ENCODE results near the gene NT5C3B.
"Not testable (repeated sequence)": the region's sequence is repeated elsewhere in the genome, so short reads cannot be mapped to it uniquely, and the experiment has no call there.

Gene NT5C3B

GRCh38 chr17:41776262-41776900 is 59.7 kb downstream of the NT5C3B start:
- H3K4me1 ChIP-seq (ENCODE audit: control insufficient read depth in 1 of 2, insufficient read depth in 2 of 2, low read length in 2 of 2) = peaks cover 12 to 50% of the 10 kb centered on the region in 2 donors
- H3K27me3 ChIP-seq (ENCODE audit: low read depth, low read length); H3K9me3 ChIP-seq (ENCODE audit: control insufficient read depth in 1 of 2, low read length in 2 of 2); H3K27ac ChIP-seq (ENCODE audit: low read length); H3K4me3 ChIP-seq (ENCODE audit: low read depth in 1 of 2, low read length in 2 of 2); H3K36me3 ChIP-seq (ENCODE audit: control insufficient read depth in 1 of 2, insufficient read depth in 2 of 2, low read length in 2 of 2): not testable (repeated sequence)

- no peaks in the 10 kb centered on the region for H3K9me3 ChIP-seq (ENCODE audit: control insufficient read depth in 1 of 2, low read length in 2 of 2)
- peaks cover 6 to 9% of the 10 kb centered on the region in 2 donors for H3K36me3 ChIP-seq (ENCODE audit: control insufficient read depth in 1 of 2, insufficient read depth in 2 of 2, low read length in 2 of 2)
- peak overlapping the region; percentile 61 for H3K27ac ChIP-seq (ENCODE audit: low read length)
- peaks cover 12 to 50% of the 10 kb centered on the region in 2 donors for H3K4me1 ChIP-seq (ENCODE audit: control insufficient read depth in 1 of 2, insufficient read depth in 2 of 2, low read length in 2 of 2)
- H3K27me3 ChIP-seq (ENCODE audit: low read depth, low read length) = no peaks in the 10 kb centered on the region
- H3K4me3 ChIP-seq (ENCODE audit: low read depth in 1 of 2, low read length in 2 of 2) = no peak overlapping the region
Measured at GRCh38 chr17:41775394-41776226, 60.4 kb downstream of the NT5C3B start.
